CD4-positive, alpha-beta T cell treated with Interleukin-15 for 4 hours (primary cell): ENCODE data around the gene SIRT7.

Experiments
- DNase-seq: peaks from one replicate; pipeline ENCODE4 v3.0.0-alpha.2; 2020; ENCODE audit warnings: low spot score

Gene SIRT7

GRCh38 chr17:81931557-81932332, 13.8 kb upstream of the SIRT7 start:
- DNase-seq, result no peak

GRCh38 chr17:81931189-81931556, 13.2 kb upstream of the SIRT7 start:
- no peak for DNase-seq

DNA sequence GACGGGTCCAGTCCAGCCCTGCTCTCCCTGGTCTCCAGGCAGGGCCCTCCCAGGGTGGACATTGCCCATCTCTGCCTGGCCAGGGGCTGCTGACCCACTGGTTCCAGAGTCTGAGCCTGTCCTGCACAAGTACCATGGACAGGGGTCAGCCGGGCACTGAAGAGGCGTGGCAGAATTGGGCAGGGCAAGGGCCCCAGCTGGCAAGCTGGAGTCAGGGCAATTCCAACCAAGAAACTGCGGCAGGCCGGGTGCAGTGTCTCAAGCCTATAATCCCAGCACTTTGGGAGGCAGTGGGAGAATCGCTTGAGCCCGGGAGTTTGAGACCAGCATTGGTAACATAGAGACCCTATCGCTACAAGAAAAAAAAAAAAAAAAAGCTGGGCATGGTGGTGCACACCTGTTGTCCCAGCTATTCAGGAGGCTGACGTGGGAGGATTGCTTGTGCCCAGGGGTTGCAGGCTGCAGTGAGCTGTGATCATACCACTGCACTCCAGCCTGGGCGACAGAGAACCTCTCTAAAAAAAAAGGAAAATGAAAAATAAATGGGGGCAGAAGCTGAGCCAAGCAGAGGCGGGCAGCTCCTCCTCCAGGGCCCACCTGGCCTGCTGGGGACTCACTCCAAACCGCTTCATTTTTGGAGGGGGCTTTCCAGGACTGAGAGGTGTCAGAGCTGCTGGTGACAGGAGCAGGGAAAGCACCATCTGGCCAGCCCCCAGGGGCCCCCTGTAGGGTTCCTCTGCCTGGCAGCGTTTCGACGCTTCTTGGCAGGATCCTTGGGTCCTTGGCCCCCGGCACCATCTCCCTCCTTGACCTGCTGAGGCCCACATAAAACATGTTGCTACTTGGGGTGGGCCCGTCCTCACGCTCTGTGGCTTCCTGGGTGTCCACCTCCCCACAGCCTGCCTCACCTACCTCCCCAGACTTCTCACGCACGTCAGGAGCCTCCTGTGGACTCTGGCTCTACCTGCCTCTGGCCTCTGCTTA, 12.5 kb upstream of the SIRT7 start:
- DNase-seq, result no peak

GRCh38 chr17:81929253-81930141, 11.5 kb upstream of the SIRT7 start:
- DNase-seq, result no peak

DNA sequence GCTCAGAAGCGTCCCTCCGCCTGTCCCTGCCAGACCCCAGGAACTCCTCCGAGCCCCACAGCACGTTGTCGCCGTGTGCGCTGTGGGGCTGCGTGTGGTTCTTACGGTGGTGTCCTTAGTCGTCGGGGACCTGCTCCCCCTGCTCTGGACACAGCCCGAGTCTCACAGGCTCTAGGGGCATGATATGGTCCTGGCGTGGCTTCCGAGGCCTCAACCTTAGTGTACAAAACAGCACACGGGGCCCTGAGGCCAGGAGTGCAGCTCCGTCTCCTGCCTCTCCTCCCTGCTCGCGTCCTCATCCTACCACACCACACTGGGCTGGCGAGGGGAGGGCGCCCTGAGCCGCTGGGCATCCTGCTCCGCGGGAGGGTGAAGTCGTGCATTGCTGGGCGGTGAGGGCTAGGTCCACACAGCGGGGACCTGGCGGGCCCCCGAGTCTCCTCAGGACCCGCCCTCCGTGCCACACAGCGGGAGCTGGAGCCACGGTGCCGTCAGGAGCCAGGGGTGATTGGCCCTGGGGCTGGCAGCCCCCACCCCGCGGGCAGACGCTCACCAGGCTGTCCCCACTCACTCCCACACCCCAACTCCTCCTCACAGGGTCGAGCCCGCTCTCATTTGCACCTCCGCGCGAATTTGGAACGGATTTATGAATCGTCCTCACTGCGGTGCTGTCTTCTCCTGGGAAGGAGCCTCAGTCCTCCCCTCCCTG, 10.7 kb upstream of the SIRT7 start:
- no peak for DNase-seq

DNA sequence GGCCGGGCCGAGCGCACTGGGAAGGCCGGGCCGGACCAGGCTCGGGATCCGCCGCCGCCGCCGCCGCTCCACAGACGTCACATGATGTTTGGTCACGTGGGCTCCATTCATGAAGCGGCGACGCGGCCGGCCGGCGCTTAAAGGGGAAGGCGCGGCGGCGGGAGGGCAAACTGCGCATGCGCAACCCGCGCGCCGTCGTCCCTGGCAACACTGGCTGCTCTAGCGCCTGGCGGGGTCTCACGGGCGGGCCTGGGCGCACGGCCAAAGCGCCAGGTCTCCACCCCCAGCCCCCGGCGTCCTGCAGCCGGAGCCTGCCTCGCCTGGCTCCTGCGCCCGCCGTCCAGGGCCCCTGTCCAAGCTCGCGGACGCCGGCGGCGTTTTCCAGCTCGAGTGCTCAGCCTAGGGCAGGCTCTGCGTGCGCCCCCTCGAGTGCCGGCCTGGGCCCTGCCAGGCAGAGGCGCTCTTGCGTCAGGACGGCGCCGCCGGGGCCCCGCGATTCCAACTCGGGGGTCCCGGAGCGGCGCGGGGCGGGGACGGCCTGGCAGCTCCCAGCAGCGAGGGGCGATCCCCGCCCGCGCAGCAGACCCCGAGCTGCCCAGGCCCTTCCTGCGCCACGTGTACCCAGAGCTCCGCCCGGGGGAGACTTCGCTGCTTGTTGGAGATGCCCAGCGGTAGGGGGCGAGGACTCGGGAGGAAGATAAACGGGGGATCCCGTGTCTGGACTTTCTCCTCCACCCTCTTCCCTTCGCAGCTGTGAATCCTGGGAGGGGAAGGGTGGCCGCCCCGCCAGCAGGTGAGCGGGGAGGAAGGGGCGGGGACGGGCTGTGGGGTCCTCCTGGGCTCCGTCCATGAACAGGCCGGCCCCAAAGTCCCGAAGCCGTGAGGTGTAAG, 9.9 kb upstream of the SIRT7 start, which contains the start of gene MAFG:
Gene MAFG, minus strand, starts transcription at position 83 of the 891 bp plus-strand sequence. CDS start 4,550 bp downstream, outside the sequence.
- peak; percentile 86 for DNase-seq

- no peak for DNase-seq
Measured at GRCh38 chr17:81927152-81927652, 9.2 kb upstream of the SIRT7 start.

- DNase-seq, result peak; percentile 52
Measured at GRCh38 chr17:81926451-81927151, 8.6 kb upstream of the SIRT7 start.

- no peak for DNase-seq
Measured at GRCh38 chr17:81925860-81926450, 8.0 kb upstream of the SIRT7 start.

DNA sequence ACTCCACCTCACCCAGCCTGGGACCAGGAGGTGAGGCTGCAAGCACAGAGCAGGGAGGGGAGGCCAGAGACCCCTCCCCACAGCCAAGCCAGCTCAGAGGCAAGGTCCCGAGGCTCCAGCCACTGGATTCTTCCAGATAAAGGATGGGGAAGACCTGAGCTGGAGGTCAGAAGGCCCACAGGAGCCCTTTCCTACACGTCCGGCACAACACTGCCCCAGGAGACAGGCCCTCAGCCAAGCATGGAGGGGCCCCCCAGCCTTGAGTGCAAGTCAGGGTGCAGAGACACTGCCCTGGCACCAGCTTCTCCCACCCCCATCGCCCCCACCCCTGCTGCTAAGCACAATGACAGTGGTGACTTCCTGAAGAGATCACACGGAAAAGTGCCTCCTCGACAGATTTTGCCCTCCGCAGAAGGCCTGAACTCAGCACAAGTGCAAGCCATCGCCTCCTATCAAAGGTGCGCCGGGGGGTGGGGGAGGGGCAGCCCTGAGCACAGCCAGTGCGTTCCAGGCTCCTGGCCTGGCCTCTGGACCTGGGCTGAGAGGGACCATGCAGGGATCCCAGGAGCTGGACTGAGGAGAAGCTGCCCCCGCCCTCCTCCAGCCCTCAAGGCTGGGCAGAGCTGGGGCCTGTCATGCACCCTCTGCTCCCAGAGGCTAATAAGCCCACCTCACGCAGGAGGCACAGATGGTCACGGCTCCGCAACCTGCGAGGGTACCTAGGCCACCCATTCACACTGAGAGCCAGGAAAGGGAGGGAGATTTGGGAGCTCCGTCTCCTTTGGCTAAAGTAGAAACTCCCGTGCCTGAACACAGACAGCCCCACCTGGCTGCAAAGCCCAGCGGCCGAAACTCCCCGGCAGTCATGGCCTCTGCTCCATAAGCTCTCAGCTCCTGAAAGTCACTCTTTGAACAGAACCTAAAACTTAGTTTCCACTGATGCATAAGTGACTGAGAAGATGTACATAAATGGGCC, 6.9 kb upstream of the SIRT7 start:
- peak; percentile 18 for DNase-seq

GRCh38 chr17:81923302-81924260, 5.6 kb upstream of the SIRT7 start:
- DNase-seq, result no peak

DNA sequence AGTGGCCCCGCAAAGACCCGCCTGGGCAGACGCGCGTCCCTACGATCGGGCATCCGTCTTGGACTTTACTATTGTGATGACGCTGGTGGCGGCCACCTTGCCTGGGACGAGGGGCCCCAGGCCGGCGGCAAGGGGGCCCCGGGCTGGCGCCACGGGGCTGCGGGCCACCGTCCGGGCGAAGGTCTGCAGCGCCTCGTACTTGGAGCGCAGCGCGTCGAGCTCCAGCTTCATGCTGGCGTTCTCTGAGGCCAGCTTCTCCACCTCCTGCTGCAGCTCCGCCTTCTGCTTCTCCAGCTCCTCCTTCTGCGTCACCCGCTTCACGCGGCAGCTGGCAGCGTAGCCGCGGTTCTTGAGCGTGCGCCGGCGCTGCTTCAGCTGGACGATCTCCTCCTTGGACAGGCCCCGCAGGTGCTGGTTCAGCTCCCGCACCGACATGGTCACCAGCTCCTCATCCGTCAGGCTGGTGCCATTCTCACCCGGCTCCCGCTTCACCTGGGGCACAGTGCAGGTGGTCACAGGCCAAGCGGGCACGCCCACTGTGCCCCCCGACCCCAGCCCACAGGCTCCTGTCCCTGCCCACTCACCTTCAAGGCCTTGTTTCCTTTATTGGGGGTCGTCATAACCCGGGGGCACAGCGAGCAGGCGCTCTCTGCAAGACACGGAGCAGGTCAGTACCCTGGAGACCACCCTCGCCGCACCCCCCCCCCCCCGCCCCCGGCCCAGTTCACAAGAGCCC, 4.8 kb upstream of the SIRT7 start:
- DNase-seq, result no peak

DNA sequence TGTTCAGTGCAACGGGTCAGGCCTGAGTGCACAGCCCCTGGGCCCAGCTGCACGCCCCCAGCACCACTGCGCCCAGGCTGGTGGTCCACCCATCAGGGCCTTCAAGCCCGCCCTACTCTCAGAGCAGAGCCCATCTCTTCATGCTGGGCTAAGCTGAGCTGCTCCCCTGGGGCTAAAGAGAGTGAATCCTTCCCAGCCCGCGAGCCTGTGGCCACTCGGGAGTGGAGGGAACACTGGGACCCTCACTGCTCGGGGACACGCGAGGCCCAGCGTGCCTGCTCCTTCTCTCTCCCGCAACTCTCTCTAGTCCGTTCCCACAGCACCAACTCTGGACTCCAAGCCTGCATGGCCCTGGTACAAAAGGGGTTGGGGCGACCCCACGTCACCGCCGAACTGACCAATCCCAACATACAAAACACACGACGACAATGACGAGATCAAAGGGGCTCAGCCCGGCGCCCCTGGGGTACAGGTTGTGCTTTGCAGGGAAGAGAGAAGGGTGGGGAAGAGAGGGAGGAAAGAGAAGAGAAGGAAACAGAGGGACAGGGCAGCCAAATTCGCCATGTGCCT, 4.1 kb upstream of the SIRT7 start:
- no peak for DNase-seq

- DNase-seq, result no peak
Measured at GRCh38 chr17:81921537-81921862, 3.5 kb upstream of the SIRT7 start.
